ENCODE data around the gene PKN3. TPM values are rescaled to one million over a fixed set of nuclear protein-coding genes. Genes with fewer than 3 reads are reported as not detected.

PKN3 gene
- total and polyA plus RNA-seq, 9 of the 15 experiments (the other 6 are each of a cell fraction or from before 2014, with no cell fraction given) = 0.82 to 49.2 (median 19.7) TPM

DNA sequence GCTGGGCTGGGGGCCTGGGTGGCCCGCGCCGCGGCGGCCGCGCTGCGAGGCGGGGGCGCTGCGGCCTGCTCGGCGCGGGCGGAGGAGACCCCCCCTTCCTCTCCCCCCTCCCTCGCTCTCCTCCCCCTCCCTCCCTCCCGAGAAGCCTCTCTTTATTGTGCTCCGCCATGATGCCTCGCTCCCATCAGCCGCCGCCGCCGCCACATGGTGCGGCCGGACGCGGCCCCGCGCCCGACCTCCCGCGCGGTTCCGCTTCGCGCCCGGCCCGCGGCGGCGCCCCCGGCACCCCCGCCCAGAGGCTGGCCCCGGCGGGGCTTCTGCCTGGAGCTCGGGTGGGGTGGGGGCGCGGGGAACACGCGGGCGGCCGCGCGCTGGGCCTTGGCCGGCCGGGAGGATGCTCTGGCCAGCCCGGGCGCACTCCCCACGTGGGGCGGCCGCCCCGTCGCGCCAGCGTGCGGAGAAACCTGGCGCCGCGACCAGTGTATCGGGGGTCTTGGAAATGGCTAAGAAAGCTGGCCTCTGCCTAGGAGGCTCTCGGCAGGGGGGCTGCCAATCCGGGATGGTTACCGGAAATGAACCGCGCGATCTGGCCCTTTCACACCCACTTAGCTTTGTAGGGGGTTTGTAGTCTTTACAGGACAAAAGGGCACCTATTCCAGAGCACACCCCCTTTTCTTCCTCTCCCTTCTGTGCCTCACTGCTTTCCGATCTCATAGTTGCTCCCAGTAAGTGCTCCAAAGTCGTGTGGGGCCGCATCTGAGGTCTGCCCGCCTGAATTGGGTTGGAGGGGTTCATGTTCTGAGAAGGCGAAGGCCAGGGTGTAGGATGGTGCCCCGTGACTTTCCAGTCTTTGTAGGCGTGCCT is 12.3 kb upstream of the PKN3 start (continued):
- TF ChIP-seq FOXK1 (CRISPR knock-in tag; IDR thresholded peaks at IDR 0.05; ENCODE audit: borderline replicate concordance) = no peak
- peak; percentile 50; the same call in 1 of the 2 replicates for TF ChIP-seq ZBTB17 (CRISPR knock-in tag; IDR thresholded peaks at IDR 0.05)
- TF ChIP-seq ZC3H8 (IDR thresholded peaks at IDR 0.05) = no peak
- no peak for TF ChIP-seq ZNF134 (CRISPR knock-in tag; conservative IDR thresholded peaks at IDR 0.05)
- TF ChIP-seq E2F5 (CRISPR knock-in tag; IDR thresholded peaks at IDR 0.05) = no peak
- TF ChIP-seq TBP (optimal IDR thresholded peaks at IDR 0.05; ENCODE audit: low read depth, low read length) = no peak
- TF ChIP-seq, protein P1, sequence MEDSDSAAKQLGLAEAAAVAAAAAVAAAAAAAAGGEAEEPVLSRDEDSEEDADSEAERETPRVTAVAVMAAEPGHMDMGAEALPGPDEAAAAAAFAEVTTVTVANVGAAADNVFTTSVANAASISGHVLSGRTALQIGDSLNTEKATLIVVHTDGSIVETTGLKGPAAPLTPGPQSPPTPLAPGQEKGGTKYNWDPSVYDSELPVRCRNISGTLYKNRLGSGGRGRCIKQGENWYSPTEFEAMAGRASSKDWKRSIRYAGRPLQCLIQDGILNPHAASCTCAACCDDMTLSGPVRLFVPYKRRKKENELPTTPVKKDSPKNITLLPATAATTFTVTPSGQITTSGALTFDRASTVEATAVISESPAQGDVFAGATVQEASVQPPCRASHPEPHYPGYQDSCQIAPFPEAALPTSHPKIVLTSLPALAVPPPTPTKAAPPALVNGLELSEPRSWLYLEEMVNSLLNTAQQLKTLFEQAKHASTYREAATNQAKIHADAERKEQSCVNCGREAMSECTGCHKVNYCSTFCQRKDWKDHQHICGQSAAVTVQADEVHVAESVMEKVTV (CRISPR knock-in tag; IDR thresholded peaks at IDR 0.05) = no peak
- no peak for TF ChIP-seq KLF10 (CRISPR knock-in tag; IDR thresholded peaks at IDR 0.05)
- peak; percentile 65 for TF ChIP-seq POLR2A (conservative IDR thresholded peaks at IDR 0.05)
- TF ChIP-seq OTX1 (CRISPR knock-in tag; IDR thresholded peaks at IDR 0.05) = 0 out of 2 replicates have a peak, but pooled peaks have one; percentile 40
- no peak for TF ChIP-seq YBX1 (IDR thresholded peaks at IDR 0.05)
- no peak for TF ChIP-seq IRF2 (CRISPR knock-in tag; IDR thresholded peaks at IDR 0.05)
- no peak for TF ChIP-seq ZKSCAN8 (CRISPR knock-in tag; IDR thresholded peaks at IDR 0.05)
- no peak for TF ChIP-seq RBM25 (IDR thresholded peaks at IDR 0.05; ENCODE audit: low read depth, low read length, severe bottlenecking)
- no peak for TF ChIP-seq CBX3 (IDR thresholded peaks at IDR 0.05; ENCODE audit: borderline replicate concordance in 1 of 2, low read length in 2 of 2)
- no peak for TF ChIP-seq EZH2 (IDR thresholded peaks at IDR 0.05; ENCODE audit: borderline replicate concordance, low read depth, low read length)
- TF ChIP-seq HES1 (IDR thresholded peaks at IDR 0.05; ENCODE audit: low read depth) = no peak
- TF ChIP-seq ARID1B (IDR thresholded peaks at IDR 0.05) = no peak
- TF ChIP-seq, protein P2, sequence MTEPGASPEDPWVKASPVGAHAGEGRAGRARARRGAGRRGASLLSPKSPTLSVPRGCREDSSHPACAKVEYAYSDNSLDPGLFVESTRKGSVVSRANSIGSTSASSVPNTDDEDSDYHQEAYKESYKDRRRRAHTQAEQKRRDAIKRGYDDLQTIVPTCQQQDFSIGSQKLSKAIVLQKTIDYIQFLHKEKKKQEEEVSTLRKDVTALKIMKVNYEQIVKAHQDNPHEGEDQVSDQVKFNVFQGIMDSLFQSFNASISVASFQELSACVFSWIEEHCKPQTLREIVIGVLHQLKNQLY (CRISPR knock-in tag; conservative IDR thresholded peaks at IDR 0.05) = 0 out of 4 replicates have a peak, but pooled peaks of 1 of the 2 experiments have one; percentile 24
- TF ChIP-seq EHMT2 (IDR thresholded peaks at IDR 0.05) = no peak
- TF ChIP-seq RBM22 (IDR thresholded peaks at IDR 0.05; ENCODE audit: low read depth, low read length, poor library complexity, severe bottlenecking) = peak; percentile 25
- TF ChIP-seq ZNF436 (CRISPR knock-in tag; IDR thresholded peaks at IDR 0.05) = no peak
- 0 out of 2 replicates have a peak, but pooled peaks have one; percentile 15 for TF ChIP-seq NR4A1 (CRISPR knock-in tag; IDR thresholded peaks at IDR 0.05)
- TF ChIP-seq NR4A1 (tag; IDR thresholded peaks at IDR 0.05) = 0 out of 2 replicates have a peak, but pooled peaks have one; percentile 24
- TF ChIP-seq, protein P3, sequence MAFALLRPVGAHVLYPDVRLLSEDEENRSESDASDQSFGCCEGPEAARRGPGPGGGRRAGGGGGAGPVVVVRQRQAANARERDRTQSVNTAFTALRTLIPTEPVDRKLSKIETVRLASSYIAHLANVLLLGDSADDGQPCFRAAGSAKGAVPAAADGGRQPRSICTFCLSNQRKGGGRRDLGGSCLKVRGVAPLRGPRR (CRISPR knock-in tag; IDR thresholded peaks at IDR 0.05) = no peak
- TF ChIP-seq FOXA3 (CRISPR knock-in tag; conservative IDR thresholded peaks at IDR 0.05 in 1 of 2, IDR thresholded peaks at IDR 0.05 in 1 of 2) = no peak

Measured in K562 (cell line).